GM15510 (cell line): ENCODE results near the gene CIB4.

Experiments
- POLR2A ChIP-seq: IDR thresholded peaks from 3 replicates; pipeline ENCODE4 v1.6.1; 2011; ENCODE audit warnings: borderline replicate concordance; ENCODE audit not compliant: insufficient read length; ENCODE audit errors: extremely low read depth

CIB4 gene

GRCh38 chr2:26602575-26602974 is 38.6 kb downstream of the CIB4 start:
- TF ChIP-seq POLR2A: no peak

- TF ChIP-seq POLR2A: no peak
Measured at GRCh38 chr2:26599387-26599786, 41.8 kb downstream of the CIB4 start.

- no peak for TF ChIP-seq POLR2A
Measured at GRCh38 chr2:26598996-26599373, 42.2 kb downstream of the CIB4 start.

- no peak for TF ChIP-seq POLR2A
Measured at GRCh38 chr2:26598336-26598995, 42.7 kb downstream of the CIB4 start.

GRCh38 chr2:26597197-26597596 is 44.0 kb downstream of the CIB4 start:
- TF ChIP-seq POLR2A: no peak

- no peak for TF ChIP-seq POLR2A
Measured at GRCh38 chr2:26595146-26595545, 46.0 kb downstream of the CIB4 start.

GRCh38 chr2:26591619-26592505 is 49.3 kb downstream of the CIB4 start:
- TF ChIP-seq POLR2A: no peak

GRCh38 chr2:26590980-26591618 is 50.1 kb downstream of the CIB4 start:
- no peak for TF ChIP-seq POLR2A

GRCh38 chr2:26590508-26590907 is 50.7 kb downstream of the CIB4 start:
- no peak for TF ChIP-seq POLR2A

- TF ChIP-seq POLR2A: no peak
Measured at GRCh38 chr2:26588576-26588975, 52.6 kb downstream of the CIB4 start.

GRCh38 chr2:26587994-26588393 is 53.2 kb downstream of the CIB4 start:
- no peak for TF ChIP-seq POLR2A

GRCh38 chr2:26585966-26586365 is 55.2 kb downstream of the CIB4 start:
- TF ChIP-seq POLR2A: no peak

- TF ChIP-seq POLR2A: no peak
Measured at GRCh38 chr2:26585100-26585499, 56.1 kb downstream of the CIB4 start.

- no peak for TF ChIP-seq POLR2A
Measured at GRCh38 chr2:26584656-26585055, 56.5 kb downstream of the CIB4 start.

- no peak for TF ChIP-seq POLR2A
Measured at GRCh38 chr2:26584191-26584590, 57.0 kb downstream of the CIB4 start.
